ENCODE results near the gene ABCC1.
A peak's percentile ranks its signal among the peaks of the same experiment; 100 is the strongest.

Gene ABCC1

GRCh38 chr16:16136588-16136987 lies 187.2 kb downstream of the ABCC1 start:
- DNase-seq (ENCODE audit: low read depth in 1 of 2, low spot score in 1 of 2): no peak
- in situ Hi-C loops (cut with HindIII; ENCODE audit: low pct_unique_long_range_greater_than_20kb, low sequenced_read_pairs): no loop called here
- TF ChIP-seq JUND (IDR thresholded peaks at IDR 0.05; ENCODE audit: low read depth): no peak

- DNase-seq (ENCODE audit: low read depth in 1 of 2, low spot score in 1 of 2): no peak
- in situ Hi-C loops (cut with HindIII; ENCODE audit: low pct_unique_long_range_greater_than_20kb, low sequenced_read_pairs): no loop called here
- TF ChIP-seq JUND (IDR thresholded peaks at IDR 0.05; ENCODE audit: low read depth): no peak
These were observed 187.7 kb downstream of the ABCC1 start for GRCh38 chr16:16137110-16137509.

DNA sequence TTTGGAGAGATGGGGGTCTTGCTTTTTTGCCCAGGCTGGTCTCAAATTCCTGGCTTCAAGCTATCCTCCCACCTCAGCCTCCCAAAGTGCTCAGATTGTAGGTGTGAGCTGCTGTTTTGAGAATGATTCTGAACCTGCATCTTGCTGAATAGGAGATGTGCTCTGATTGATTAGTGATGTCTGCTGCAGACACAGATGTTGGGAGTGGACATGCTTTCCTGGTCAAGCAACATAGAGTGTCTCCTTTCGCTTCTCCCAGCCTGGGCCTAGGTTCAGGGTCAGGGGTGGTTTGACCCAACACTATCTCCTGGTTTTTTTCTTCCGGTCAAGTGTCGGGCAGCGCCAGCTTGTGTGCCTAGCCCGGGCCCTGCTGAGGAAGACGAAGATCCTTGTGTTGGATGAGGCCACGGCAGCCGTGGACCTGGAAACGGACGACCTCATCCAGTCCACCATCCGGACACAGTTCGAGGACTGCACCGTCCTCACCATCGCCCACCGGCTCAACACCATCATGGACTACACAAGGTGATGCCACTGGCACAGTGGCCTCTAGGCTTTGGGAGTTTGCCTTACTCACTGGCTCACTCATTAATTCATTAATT lies 188.7 kb downstream of the ABCC1 start:
- DNase-seq (ENCODE audit: low read depth in 1 of 2, low spot score in 1 of 2): no peak
- in situ Hi-C loops (cut with HindIII; ENCODE audit: low pct_unique_long_range_greater_than_20kb, low sequenced_read_pairs): no loop called here
- no peak for TF ChIP-seq JUND (IDR thresholded peaks at IDR 0.05; ENCODE audit: low read depth)

- TF ChIP-seq JUND (IDR thresholded peaks at IDR 0.05; ENCODE audit: low read depth): no peak
- DNase-seq (ENCODE audit: low read depth in 1 of 2, low spot score in 1 of 2): no peak
- in situ Hi-C loops (cut with HindIII; ENCODE audit: low pct_unique_long_range_greater_than_20kb, low sequenced_read_pairs): no loop called here
These were observed 189.6 kb downstream of the ABCC1 start for GRCh38 chr16:16139061-16139460.

- TF ChIP-seq JUND (IDR thresholded peaks at IDR 0.05; ENCODE audit: low read depth): no peak
- DNase-seq (ENCODE audit: low read depth in 1 of 2, low spot score in 1 of 2): no peak
- in situ Hi-C loops (cut with HindIII; ENCODE audit: low pct_unique_long_range_greater_than_20kb, low sequenced_read_pairs): no loop called here
These were observed 190.4 kb downstream of the ABCC1 start for GRCh38 chr16:16139806-16140205.

DNA sequence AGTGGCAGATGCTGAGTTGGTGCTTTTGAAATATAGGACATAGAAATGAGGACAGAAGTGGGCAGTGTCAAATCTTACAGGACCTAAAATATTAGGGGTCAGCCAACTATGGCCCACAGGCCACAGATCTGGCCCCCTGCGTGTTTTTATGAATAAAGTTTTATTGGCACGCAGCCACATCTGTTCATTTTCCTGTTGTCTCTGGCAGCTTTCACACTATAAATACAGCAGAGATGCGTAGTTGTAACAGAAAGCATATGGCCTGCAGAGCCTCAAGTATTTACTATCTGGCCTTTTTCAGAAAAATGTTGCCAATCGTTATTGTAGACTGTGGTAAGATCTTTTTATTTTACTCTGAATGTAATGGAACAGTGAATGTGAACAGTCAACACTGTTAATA lies 191.1 kb downstream of the ABCC1 start:
- in situ Hi-C loops (cut with HindIII; ENCODE audit: low pct_unique_long_range_greater_than_20kb, low sequenced_read_pairs): no loop called here
- TF ChIP-seq JUND (IDR thresholded peaks at IDR 0.05; ENCODE audit: low read depth): no peak
- DNase-seq (ENCODE audit: low read depth in 1 of 2, low spot score in 1 of 2): no peak

- no peak for DNase-seq (ENCODE audit: low read depth in 1 of 2, low spot score in 1 of 2)
- in situ Hi-C loops (cut with HindIII; ENCODE audit: low pct_unique_long_range_greater_than_20kb, low sequenced_read_pairs): no loop called here
- TF ChIP-seq JUND (IDR thresholded peaks at IDR 0.05; ENCODE audit: low read depth): no peak
These were observed 191.7 kb downstream of the ABCC1 start for GRCh38 chr16:16141141-16141540.

- no peak for DNase-seq (ENCODE audit: low read depth in 1 of 2, low spot score in 1 of 2)
- in situ Hi-C loops (cut with HindIII; ENCODE audit: low pct_unique_long_range_greater_than_20kb, low sequenced_read_pairs): no loop called here
- TF ChIP-seq JUND (IDR thresholded peaks at IDR 0.05; ENCODE audit: low read depth): no peak
These were observed 192.5 kb downstream of the ABCC1 start for GRCh38 chr16:16141784-16142396.

DNA sequence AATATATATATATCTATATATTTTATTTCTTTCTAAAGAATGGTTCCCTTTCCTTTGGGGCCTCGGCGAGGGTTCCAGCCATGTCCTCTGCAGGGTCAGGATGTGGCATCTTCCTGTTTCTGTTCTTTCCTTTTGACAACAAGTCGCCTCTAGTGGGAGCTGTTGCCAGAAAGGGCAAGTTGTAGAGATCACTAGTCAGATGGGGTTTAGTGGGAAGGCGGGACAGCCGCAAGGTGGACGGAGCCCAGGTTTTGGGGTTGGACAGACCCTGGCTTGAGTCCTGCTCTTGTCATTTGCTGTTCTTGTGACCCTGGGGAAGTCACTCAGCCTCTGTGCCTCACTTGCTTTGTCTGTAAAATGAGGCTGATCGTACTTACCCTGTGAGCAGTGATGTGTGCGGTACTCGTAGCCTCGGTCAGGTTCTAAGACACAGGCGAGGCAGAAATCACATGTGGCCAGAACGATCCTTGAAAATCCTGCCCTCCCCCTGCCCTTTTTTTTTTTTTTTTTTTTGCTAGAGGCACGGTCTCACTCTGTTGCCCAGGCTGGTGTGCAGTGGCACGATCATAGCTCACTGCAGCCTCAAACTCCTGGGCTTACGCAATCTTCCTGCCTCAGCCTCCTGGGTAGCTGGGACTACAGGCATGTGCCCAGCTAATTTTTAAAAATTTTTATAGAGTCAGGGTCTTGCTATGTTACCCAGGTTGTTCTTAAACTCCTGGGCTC lies 193.8 kb downstream of the ABCC1 start:
- in situ Hi-C loops (cut with HindIII; ENCODE audit: low pct_unique_long_range_greater_than_20kb, low sequenced_read_pairs): no loop called here
- peak in 1 of 2 experiments; percentile 68 for DNase-seq (ENCODE audit: low read depth in 1 of 2, low spot score in 1 of 2)
- no peak for TF ChIP-seq JUND (IDR thresholded peaks at IDR 0.05; ENCODE audit: low read depth)

- TF ChIP-seq JUND (IDR thresholded peaks at IDR 0.05; ENCODE audit: low read depth): no peak
- no peak for DNase-seq (ENCODE audit: low read depth in 1 of 2, low spot score in 1 of 2)
- in situ Hi-C loops (cut with HindIII; ENCODE audit: low pct_unique_long_range_greater_than_20kb, low sequenced_read_pairs): no loop called here
These were observed 194.5 kb downstream of the ABCC1 start for GRCh38 chr16:16143931-16144330.

- DNase-seq (ENCODE audit: low read depth in 1 of 2, low spot score in 1 of 2): no peak
- no peak for TF ChIP-seq JUND (IDR thresholded peaks at IDR 0.05; ENCODE audit: low read depth)
- in situ Hi-C loops (cut with HindIII; ENCODE audit: low pct_unique_long_range_greater_than_20kb, low sequenced_read_pairs): no loop called here
These were observed 195.0 kb downstream of the ABCC1 start for GRCh38 chr16:16144416-16144815.

GRCh38 chr16:16145286-16145685 lies 195.9 kb downstream of the ABCC1 start:
- no peak for TF ChIP-seq JUND (IDR thresholded peaks at IDR 0.05; ENCODE audit: low read depth)

More at GRCh38 chr16:16145286-16145685, 195.9 kb downstream of the ABCC1 start:
- in situ Hi-C loops (cut with HindIII; ENCODE audit: low pct_unique_long_range_greater_than_20kb, low sequenced_read_pairs): no loop called here
- peak in 1 of 2 experiments; percentile 38 for DNase-seq (ENCODE audit: low read depth in 1 of 2, low spot score in 1 of 2)

Measured in T47D (cell line).